Mononuclear cell (primary cell): ENCODE data around the gene ALX4. TPM values are rescaled to one million over a fixed set of nuclear protein-coding genes. Genes with fewer than 3 reads are reported as not detected.

Experiments used
- H3K27me3 ChIP-seq: 2 replicates; pipeline ENCODE4 v1.6.0; 2011; ENCODE audit warnings: low read length, control low read depth; ENCODE audit not compliant: insufficient read depth
- H3K4me1 ChIP-seq: 2 replicates; pipeline ENCODE4 v1.5.1; 2011; ENCODE audit warnings: mild to moderate bottlenecking, low read length, control low read depth; ENCODE audit not compliant: insufficient read depth
- H3K4me3 ChIP-seq: 2 replicates; pipeline ENCODE4 v1.5.1; 2011; ENCODE audit warnings: mild to moderate bottlenecking, low read length, moderate library complexity
- H3K9me3 ChIP-seq: 2 replicates; pipeline ENCODE4 v1.5.1; 2011; ENCODE audit warnings: low read depth, mild to moderate bottlenecking, control low read depth, low read length
- total RNA-seq: library from RNA; depleted of rRNA; stranded (reverse); fragments of >200 nt; gene quantifications from one replicate; pipeline ENCODE4 v1.2.3, GENCODE V29; 2012

ALX4 gene
- total RNA-seq, 1 donor = not detected

DNA sequence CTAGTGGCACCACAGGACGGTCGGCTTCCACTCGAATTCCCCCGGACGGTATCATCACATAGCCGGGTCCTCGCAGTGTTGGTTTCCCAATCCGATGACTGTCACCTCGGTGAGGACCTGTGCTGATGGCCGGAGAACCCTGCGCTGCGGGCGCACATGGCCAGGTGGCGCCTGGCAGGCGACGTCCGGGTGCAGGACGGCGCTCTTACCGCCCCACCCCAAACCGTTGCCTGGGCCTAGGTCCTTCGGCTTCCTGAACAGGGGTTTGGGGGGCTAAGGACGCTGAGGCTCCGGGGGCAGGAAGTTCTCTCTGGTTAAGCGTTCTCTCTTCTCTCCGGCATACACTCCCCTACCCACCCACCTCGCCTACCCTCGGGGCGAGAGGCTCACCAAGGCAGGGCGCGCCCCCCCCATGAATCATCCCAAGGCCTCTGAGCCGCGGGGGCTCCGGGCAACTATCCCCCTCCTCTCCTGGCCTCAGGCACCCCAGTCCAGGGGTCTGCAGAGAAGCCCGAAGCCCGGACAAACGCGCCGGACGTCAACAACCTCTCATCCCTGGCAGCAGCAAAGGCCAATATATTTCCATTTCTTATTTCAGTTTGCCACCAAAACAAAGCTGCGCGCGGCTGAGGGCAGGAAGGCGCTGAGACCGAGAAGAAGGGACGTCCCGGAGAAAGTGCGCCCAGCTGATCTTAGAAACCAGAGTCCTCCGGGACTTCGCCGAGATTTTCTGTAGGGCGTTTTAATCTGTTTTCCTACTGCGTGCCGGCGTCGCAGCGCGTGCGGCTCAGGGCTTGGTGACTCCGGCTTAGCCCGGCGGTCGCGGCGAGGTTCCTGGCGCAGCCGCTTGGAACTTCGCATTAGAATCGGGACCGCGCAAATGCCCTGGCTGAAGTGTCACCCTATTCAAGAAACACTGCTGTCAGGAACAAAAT lies 5.6 kb downstream of the ALX4 start:
- Histone ChIP-seq H3K4me1 (peaks cover 22% of the 10 kb centered on the region), H3K4me3 (no peak overlapping the region), H3K27me3 (peaks cover 81% of the 10 kb centered on the region), H3K9me3 (no peaks in the 10 kb centered on the region)

DNA sequence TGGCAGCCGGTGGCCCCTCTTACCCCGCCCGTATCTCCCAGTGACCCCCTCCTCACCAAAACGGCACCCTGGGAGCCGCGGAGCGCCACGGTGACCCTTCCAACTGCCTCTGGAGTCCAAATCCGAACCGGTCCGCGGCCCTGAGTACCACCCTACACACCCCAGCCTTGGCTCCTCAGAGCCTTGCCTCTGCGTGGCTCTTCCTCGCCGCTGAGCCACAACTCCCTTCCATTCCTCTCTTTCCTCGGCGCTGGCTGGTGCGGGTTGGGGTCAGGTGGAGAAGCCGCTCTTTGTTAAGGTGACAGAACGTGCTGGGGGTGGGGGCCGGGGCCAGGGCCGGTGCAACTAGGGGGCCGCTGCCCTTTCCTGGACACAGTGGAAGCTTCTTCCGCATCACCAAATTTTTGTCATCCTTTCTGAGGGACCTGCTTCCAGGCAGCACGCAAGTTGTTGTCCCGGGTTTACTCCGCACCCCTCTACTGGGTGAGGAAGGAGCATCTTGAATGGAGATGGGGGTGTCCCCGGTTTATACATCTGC lies 6.5 kb downstream of the ALX4 start:
- Histone ChIP-seq H3K27me3 (peaks cover 74% of the 10 kb centered on the region), H3K9me3 (no peaks in the 10 kb centered on the region), H3K4me1 (peaks cover 22% of the 10 kb centered on the region), H3K4me3 (no peak overlapping the region)

DNA sequence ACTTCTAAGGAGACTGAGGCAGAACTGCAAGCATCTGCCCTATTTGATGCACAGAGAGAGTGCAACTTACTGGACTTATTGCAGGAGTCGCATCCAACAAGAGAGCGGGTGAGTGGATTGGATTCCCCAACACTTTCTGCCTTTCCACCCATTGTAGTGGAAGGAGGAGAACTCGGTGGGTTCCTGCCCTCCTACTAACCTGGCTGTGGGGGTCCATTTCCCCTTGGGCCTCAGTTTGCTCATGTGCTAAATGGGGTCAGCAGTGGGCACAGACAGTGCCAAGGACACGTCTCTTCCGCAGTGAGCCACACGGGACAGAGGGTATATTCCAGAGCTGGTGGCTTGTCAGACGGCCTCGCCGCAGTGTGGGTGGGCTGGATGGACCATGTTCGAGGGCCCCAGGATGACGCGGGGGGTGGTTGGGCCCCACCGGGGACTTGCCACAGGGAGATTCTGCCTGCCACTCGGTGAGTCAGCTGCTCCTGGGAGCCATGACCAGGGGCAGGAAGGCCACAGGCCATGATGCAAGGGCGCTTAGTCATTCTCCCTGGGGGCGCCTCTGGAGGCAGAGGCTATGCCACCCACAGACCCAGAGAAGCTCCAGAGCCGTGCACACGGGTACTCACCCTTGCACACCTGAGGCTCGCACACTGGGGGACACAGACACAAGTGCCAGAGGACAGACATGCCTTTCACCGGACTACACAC lies 8.2 kb downstream of the ALX4 start:
- Histone ChIP-seq H3K27me3 (peaks cover 57% of the 10 kb centered on the region), H3K9me3 (no peaks in the 10 kb centered on the region), H3K4me1 (peaks cover 22% of the 10 kb centered on the region), H3K4me3 (no peak overlapping the region)

DNA sequence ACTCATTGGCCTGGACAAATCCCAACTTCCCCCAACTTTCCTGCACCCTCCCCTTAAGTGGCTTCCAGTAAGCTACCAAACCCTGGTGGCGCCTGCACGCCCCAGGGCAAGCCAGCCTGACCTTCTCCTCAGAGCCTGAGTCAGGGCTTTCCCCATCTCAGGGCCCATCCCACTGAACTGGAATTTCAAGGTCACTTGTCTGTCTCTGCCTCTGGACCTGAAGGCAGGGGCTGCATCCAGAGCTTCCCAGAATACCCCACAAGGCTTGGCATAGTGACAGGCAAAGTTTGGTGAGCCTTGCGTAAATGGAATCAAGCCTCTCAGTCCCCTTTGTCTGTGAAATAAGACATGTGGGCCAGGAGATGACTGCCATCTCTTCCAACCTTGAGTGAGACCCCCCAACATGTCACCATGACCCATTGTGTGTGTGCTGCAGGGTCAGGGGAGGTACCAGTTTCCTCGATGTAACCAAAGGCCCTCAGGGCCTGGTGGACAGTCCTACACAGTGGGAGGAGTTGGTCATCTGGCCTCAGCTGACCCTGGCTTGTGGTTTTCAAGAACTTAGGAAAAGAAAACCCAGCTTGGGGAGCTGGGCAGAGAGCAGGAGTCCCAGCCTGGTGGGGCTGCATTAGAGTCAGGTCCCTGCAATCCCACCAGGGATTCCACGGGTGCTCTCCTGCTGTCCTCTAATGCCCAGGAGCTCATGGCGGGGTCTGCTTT lies 8.9 kb downstream of the ALX4 start:
- Histone ChIP-seq H3K9me3 (no peaks in the 10 kb centered on the region), H3K4me1 (peaks cover 20% of the 10 kb centered on the region), H3K4me3 (no peak overlapping the region), H3K27me3 (peaks cover 50% of the 10 kb centered on the region)

DNA sequence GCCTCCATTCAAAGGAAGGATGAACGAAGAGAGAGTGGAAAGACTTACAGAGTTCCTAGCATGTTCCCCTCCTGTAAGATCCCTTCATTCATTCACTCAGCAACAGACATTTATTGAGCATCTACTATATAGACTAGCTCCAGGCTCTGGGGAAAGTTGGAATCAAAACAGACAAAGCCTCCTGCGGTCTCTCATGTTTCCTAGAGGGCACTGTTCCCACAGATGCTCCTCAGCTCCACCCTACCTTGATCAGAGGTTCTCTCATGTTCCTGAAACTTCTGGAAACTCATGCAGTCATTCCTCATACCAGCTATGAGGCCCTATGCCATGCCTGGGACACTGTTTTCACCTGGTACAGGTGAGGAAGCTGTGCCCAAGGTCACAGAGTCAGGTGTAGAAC lies 11.1 kb downstream of the ALX4 start:
- no peak overlapping the region for H3K4me3 ChIP-seq
- H3K4me1 ChIP-seq = no peaks in the 10 kb centered on the region
- no peaks in the 10 kb centered on the region for H3K9me3 ChIP-seq
- peaks cover 30% of the 10 kb centered on the region for H3K27me3 ChIP-seq

DNA sequence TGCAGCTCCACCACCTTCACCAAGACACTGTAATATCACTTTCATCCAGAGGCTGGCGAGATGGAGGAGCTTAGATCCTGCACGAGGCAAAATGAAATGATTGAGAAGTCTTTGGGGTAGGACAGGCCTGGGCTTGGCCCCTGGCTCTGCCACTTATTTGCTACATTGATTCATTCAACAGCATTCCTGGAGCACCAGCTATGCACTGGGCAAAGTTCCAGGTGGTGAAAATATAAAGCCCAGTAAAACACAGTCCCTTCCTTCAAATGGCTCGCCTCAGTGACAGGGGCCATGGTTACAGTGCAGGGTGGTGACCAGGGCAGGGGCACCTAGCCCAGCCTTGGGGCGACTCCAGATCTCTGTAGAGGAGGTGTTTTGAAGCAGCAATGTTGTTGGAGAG lies 19.7 kb downstream of the ALX4 start:
- H3K4me1 ChIP-seq = no peaks in the 10 kb centered on the region
- H3K27me3 ChIP-seq = no peaks in the 10 kb centered on the region
- H3K4me3 ChIP-seq = no peak overlapping the region
- no peaks in the 10 kb centered on the region for H3K9me3 ChIP-seq

DNA sequence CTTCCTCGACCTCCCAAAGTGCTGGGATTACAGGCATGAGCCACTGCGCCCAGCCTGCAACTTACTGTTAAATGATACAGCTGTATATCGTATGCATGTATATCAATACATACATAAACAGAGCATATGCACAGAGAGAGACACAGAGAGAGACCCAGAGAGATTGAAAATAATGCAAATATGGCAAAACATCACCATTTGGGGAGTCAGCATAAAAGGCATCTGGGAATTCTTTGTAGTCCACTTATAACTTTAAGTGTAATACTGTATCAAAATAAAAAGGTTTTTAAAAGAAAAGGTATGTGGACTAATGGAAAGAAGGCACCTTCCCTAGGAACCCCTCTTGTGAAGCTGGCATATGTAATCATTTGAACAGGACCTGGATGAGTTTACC lies 21.8 kb downstream of the ALX4 start:
- Histone ChIP-seq H3K4me3 (no peak overlapping the region), H3K9me3 (no peaks in the 10 kb centered on the region), H3K27me3 (no peaks in the 10 kb centered on the region), H3K4me1 (no peaks in the 10 kb centered on the region)

DNA sequence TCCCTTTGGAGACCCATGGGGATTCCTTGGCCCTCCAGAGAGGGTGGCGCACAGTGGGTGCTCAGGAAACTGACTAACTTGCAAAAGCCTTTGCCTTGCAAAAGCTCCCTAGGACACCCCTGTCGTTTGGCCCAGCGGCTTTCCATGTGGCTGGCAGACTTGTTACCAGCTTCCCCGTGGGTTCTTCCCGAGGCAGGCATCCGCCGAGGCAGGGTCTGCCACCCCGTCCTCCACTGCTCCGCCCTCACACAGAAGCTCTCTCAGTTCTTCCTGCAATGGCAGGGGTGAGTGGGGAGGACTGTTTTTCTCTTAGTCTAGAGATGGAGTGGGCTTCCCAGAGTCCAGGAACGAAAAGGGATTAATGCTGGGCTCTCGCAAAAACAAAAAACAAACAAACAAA lies 23.0 kb downstream of the ALX4 start:
- Histone ChIP-seq H3K4me3 (no peak overlapping the region), H3K9me3 (no peaks in the 10 kb centered on the region), H3K27me3 (no peaks in the 10 kb centered on the region), H3K4me1 (no peaks in the 10 kb centered on the region)

DNA sequence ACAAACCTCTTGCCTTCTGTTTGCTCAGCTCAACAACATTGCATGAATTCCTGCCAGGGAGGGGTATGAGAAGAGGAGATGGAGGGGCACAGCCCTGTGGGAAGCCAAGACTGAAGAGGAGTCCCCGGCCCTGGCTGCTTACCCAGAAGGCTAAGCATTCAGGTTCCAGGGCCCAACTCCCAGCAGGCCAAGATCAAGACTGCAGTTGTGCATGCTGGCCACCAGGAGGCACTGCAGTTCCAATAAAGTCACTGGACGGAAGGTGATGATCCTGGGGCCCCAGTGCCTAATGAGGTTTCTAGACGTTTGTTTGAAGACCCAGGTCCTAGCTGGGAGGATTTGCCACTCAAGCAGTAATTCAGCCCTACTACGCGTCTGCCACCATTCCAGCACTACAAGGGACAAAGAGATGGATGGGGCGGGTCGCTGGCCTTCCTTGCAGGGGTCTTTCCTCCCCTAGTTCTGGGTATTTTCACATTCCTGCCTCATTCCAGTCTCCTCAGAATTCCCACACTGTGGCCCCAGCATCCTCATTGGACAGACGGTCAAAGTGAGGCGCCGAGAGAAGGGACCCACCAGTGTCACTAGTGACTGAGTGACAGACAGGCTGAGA lies 23.6 kb downstream of the ALX4 start:
- Histone ChIP-seq H3K9me3 (no peaks in the 10 kb centered on the region), H3K4me1 (no peaks in the 10 kb centered on the region), H3K4me3 (no peak overlapping the region), H3K27me3 (no peaks in the 10 kb centered on the region)

DNA sequence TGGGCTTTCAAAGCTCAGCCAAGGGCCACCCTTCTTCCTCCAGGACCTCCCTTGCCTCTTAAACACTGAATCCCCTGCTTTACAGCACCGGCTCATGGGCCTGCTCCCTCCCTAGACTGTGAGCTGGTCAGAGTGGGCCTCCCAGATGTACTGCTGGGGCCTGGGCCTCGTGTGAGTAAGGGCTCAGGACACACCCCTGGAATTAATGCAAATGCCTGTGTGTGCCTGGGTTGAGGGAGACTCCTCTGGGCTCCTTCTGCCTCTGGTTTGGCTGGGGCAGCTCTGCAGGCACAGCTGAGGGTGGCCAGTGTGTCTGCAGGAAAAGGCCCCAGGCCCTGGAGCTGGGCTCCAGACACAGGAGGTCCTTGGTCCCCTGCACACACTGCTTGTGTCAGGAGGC lies 24.2 kb downstream of the ALX4 start:
- no peaks in the 10 kb centered on the region for H3K27me3 ChIP-seq
- no peaks in the 10 kb centered on the region for H3K4me1 ChIP-seq
- no peak overlapping the region for H3K4me3 ChIP-seq
- no peaks in the 10 kb centered on the region for H3K9me3 ChIP-seq

DNA sequence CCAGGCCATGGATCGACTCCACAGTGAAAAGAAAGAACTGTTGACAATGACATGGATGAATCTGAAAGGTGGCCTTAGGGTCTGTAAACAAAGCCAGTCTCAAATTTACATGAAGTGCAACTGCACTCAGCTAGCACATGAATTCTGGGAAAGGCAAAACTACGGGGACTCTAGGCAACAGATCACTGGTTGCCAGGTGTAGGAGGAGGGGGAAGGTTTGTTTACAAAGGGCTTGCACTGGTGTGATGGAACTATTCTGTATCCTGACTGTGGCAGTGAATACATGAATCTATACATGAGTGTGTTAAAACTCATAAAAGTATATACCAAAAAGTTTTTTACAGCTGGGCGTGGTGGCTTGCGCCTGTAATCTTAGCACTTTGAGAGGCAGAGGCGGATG lies 27.3 kb downstream of the ALX4 start:
- no peaks in the 10 kb centered on the region for H3K27me3 ChIP-seq
- H3K9me3 ChIP-seq = no peaks in the 10 kb centered on the region
- no peak overlapping the region for H3K4me3 ChIP-seq
- H3K4me1 ChIP-seq = no peaks in the 10 kb centered on the region

DNA sequence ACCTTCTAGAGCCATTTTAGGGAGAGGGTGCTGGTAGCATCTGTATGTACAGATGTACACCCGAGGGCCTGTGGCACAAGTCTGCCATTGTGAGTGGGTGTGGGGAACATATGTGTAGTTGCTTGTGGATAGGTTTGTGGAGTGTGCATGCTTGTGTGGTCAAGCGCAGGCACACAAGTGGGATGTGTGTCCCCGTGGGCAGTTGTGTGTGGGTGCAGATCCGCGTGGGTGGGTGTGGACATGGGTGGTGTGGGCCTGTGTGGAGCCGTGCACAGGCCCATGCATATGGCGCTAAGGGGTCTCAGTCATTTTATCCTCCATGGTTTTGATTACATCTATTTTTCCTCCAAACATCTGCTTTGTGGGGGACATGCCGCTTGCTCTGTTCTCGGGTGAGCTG lies 28.8 kb downstream of the ALX4 start:
- H3K4me3 ChIP-seq = no peak overlapping the region

DNA sequence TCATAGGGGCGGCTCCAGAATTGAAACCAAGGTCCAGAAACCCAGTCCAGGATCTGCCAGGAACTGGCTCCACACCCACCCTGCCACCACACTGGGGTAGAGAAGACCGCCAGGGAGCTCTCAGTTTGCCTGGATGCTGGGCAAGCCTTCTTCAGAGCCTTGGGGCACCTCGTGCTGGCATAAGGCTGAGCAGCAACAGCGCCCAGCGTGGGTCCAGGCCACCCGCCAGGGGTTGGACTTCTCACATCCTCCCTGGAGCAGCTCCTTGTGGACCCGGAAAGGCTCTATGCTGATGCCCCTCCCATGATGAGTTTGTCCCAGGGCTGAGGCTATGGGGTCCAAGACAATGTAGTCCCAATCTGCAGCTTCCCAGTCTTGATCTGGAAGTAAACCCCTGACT lies 29.7 kb downstream of the ALX4 start:
- no peaks in the 10 kb centered on the region for H3K27me3 ChIP-seq
- H3K4me3 ChIP-seq = no peak overlapping the region
- H3K9me3 ChIP-seq = no peaks in the 10 kb centered on the region
- H3K4me1 ChIP-seq = no peaks in the 10 kb centered on the region

More for the DNA sequence above, 28.8 kb downstream of the ALX4 start:
- no peaks in the 10 kb centered on the region for H3K27me3 ChIP-seq
- no peaks in the 10 kb centered on the region for H3K9me3 ChIP-seq
- no peaks in the 10 kb centered on the region for H3K4me1 ChIP-seq

DNA sequence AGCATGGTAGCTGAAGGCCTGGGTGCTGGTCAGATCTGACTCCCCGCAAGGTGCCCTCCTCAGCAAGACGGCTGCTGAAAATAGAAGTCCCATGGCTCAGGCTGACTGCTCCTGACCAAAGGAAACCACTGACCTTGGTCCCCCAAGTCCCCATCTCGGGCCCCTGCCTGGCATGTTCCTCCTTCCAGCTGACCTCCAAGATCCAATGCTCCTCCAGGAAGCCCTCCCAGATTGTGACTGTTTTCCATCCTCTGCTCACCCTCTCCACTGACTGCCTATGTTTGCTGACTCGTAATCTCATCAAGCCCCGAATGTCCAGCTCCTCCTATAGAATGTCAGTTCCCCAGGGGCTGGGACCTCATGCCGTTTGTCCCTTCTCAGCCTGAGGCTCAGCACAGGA lies 30.5 kb downstream of the ALX4 start:
- Histone ChIP-seq H3K4me1 (no peaks in the 10 kb centered on the region), H3K4me3 (no peak overlapping the region), H3K9me3 (no peaks in the 10 kb centered on the region), H3K27me3 (no peaks in the 10 kb centered on the region)
